GM18870 (cell line): ENCODE data around the gene ADAM19.

Experiments used
- ATAC-seq: cut with Tn5 transposase; IDR thresholded peaks from one replicate; pipeline ENCODE4 v1.9.1; 2021; ENCODE audit warnings: moderate library complexity; ENCODE audit not compliant: unreplicated experiment

ADAM19 gene

GRCh38 chr5:157545610-157546310 is 29.8 kb downstream of the ADAM19 start:
- no peak for ATAC-seq

DNA sequence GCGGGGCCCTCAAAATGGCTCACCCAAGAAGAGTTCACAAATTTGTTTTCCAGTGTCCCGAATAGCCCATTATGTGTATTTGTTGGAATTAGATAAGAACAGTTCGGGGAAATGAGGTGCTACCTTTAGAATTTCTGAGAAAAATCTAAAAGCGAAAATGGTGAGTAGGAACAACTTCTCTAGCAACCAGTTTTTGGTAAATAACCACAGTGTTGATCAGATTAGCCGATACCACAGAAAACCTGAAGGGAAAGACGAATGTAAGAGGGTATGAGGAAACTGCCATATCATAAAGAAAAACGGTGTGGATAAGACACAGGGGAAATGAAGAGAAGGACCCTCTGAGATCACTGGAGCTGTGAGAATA is 31.0 kb downstream of the ADAM19 start:
- ATAC-seq = no peak

DNA sequence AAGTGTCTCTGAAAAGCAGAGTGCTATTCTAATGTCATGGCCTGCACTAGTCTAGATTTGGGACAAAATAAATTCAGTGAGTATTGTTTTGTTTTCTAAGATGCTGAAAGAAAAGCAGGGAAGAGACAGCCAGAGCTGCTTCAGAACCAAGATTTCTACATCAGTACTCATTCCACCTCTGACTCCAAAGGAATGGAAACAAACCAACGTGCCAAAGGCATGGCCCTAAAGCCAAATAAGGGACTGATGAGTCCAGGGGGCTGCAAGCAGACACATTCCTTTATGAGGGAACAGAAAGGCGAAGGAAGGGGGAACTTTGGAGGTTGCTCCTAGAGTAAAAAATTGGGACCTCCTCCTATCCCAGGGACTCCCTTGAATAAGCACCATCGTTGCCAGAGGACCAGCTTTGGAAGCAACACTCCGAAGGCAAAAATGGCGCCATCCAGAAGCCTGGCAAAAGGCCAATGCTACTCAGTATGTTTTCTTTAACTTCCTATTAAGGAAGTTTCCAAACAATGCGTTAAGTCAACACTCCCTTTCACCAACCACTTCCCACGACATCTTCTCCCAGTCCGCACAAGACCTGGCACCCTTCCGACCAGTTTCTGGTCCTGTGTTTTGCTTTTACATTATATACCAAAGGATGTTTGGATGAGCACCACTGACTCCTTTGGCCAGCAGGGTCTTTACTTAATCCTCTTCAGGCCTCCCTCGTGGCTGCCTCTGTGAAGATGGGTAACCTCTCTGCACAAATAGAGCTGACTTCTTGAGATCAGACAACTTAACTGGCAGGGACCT is 31.6 kb downstream of the ADAM19 start:
- ATAC-seq = no peak

- no peak for ATAC-seq
Measured at GRCh38 chr5:157542282-157543000, 33.1 kb downstream of the ADAM19 start.

- no peak for ATAC-seq
Measured at GRCh38 chr5:157541447-157542118, 34.0 kb downstream of the ADAM19 start.

GRCh38 chr5:157540707-157541446 is 34.7 kb downstream of the ADAM19 start:
- ATAC-seq = peak; percentile 97

DNA sequence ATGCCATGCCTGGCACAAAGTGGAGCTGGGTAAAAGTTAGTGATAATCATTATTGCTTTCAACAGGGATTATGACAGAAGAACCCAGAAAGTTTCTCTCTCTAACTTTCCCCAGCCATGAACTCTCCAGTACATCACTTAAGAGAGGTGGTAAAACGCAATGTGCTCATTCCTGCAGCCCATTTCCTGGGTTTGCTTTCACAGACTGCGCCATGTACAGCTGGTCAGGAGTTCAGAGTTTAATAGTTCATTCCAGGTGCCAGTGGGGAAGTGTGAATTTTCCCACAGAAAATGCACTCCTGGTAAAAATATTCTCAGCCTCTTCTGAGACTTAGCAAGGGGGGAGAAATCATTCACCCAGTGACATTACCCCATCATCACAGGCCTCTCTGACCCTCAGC is 35.5 kb downstream of the ADAM19 start:
- no peak for ATAC-seq

- no peak for ATAC-seq
Measured at GRCh38 chr5:157539503-157540022, 36.0 kb downstream of the ADAM19 start.

- ATAC-seq = no peak
Measured at GRCh38 chr5:157538311-157538710, 37.3 kb downstream of the ADAM19 start.

- ATAC-seq = no peak
Measured at GRCh38 chr5:157535042-157535865, 40.3 kb downstream of the ADAM19 start.

GRCh38 chr5:157533011-157533481 is 42.5 kb downstream of the ADAM19 start:
- no peak for ATAC-seq

GRCh38 chr5:157532022-157532421 is 43.6 kb downstream of the ADAM19 start:
- no peak for ATAC-seq

- no peak for ATAC-seq
Measured at GRCh38 chr5:157530226-157530972, 45.2 kb downstream of the ADAM19 start.

- ATAC-seq = no peak
Measured at GRCh38 chr5:157529002-157529401, 46.6 kb downstream of the ADAM19 start.

GRCh38 chr5:157528036-157528632 is 47.4 kb downstream of the ADAM19 start:
- no peak for ATAC-seq

GRCh38 chr5:157524887-157525286 is 50.7 kb downstream of the ADAM19 start:
- ATAC-seq = no peak

GRCh38 chr5:157523976-157524375 is 51.6 kb downstream of the ADAM19 start:
- no peak for ATAC-seq

GRCh38 chr5:157521704-157522029 is 53.9 kb downstream of the ADAM19 start:
- no peak for ATAC-seq
